GM10266 (cell line): ENCODE results near the gene CDC16.
"Not testable (repeated sequence)": the region's sequence is repeated elsewhere in the genome, so short reads cannot be mapped to it uniquely, and the experiment has no call there.

Experiments
- DNase-seq: peaks from one replicate; pipeline ENCODE4 v3.0.0; 2012; ENCODE audit errors: extremely low spot score
- TF ChIP-seq, protein P1 (sequence below): IDR thresholded peaks from 2 replicates; pipeline ENCODE4 v1.5.1; 2012; ENCODE audit warnings: mild to moderate bottlenecking, low read depth; ENCODE audit not compliant: control insufficient read depth, insufficient read depth; ENCODE audit errors: missing control alignments

The CDC16 gene

DNA sequence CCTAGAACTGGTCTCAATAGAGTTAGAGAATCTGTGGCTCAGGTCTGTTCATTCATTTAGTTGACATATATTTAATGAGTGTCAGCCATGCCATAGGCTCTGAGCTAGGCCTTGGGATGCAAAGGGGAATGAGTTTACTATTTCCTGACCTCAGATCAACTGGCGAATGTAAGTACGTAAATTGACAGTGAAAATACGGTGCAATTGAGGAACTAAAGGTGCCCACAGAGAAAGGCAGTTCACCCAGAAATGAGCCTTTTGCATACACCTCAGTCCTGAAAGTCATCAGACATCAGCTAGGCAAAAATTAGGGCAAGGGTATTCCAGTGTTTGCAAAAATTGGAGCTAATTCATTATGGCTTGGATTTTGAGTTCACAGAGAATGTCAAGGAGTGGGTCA lies 26.1 kb downstream of the CDC16 start:
- TF ChIP-seq, protein P1, sequence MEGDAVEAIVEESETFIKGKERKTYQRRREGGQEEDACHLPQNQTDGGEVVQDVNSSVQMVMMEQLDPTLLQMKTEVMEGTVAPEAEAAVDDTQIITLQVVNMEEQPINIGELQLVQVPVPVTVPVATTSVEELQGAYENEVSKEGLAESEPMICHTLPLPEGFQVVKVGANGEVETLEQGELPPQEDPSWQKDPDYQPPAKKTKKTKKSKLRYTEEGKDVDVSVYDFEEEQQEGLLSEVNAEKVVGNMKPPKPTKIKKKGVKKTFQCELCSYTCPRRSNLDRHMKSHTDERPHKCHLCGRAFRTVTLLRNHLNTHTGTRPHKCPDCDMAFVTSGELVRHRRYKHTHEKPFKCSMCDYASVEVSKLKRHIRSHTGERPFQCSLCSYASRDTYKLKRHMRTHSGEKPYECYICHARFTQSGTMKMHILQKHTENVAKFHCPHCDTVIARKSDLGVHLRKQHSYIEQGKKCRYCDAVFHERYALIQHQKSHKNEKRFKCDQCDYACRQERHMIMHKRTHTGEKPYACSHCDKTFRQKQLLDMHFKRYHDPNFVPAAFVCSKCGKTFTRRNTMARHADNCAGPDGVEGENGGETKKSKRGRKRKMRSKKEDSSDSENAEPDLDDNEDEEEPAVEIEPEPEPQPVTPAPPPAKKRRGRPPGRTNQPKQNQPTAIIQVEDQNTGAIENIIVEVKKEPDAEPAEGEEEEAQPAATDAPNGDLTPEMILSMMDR, result no peak
- no peak for DNase-seq

GRCh38 chr13:114261328-114261965 lies 26.8 kb downstream of the CDC16 start:
- TF ChIP-seq, protein P1, result no peak
- DNase-seq, result no peak

GRCh38 chr13:114263578-114263977 lies 28.9 kb downstream of the CDC16 start:
- DNase-seq, result no peak
- TF ChIP-seq, protein P1, result no peak

DNA sequence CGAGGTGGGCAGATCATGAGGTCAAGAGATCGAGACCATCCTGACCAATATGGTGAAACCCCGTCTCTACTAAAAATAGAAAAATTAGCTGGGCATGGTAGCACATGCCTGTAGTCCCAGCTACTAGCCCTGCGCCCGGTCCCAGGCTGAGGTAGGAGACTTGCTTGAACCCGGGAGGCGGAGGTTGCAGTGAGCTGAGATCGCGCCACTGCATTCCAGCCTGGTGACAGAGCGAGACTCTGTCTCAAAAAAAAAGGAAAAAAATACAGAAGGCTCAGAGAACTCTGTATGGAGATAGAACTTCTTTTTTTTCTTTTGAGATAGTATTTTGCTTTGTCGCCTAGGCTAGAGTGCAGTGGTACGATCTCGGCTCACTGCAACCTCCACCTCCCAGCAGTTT lies 29.6 kb downstream of the CDC16 start:
- not testable (repeated sequence) for DNase-seq

- no peak for DNase-seq
- TF ChIP-seq, protein P1, result no peak
Observed at GRCh38 chr13:114264886-114265611, 30.4 kb downstream of the CDC16 start.

- no peak for DNase-seq
- TF ChIP-seq, protein P1, result no peak
Observed at GRCh38 chr13:114266241-114266640, 31.5 kb downstream of the CDC16 start.

DNA sequence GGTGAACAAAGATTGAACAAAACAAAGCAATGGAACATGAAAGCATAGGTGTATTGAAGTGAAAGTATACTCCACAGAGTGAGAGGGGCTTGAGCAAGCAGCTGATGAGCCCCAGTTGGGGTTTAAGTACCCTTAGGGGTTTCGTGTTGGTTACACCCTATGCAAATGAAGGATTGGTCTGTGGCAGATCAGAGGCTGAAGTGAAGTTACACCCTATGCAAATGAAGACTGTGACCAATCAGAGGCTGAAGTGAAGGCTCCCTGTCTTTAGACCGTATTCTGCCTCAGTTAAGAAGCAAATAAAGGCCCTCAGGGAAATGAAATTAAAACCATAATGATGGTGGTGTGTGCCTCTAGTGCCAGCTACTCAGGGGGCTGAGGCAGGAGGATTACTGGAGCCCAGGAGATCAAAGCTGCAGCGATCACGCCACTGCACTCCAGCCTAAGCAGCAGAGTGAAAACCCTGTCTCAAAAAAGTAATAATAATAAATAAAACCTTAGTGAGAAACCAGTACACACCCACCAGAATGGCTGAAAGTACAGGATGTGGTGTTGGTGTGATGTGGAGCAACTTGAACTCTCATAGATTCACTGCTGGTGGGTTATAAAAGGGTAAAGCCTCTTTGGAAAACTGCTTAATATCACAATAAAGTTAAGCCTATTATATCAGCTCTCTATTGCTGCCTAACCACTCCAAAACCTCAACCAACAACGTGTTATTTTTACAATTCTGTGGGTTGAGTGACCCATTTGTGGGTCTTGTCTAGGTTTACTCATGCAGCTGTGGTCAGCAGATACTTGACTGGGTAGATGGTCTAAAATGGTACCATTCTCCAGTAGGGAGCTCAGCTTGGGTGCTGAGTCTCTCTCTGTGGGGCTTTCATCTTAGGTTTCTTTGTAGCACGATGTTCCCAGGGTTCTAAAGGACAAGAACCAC lies 33.9 kb downstream of the CDC16 start:
- TF ChIP-seq, protein P1, result no peak
- DNase-seq, result no peak
